Naive thymus-derived CD8-positive, alpha-beta T cell (primary cell): Measurements from ENCODE around the gene LARGE2. TPM values are rescaled to one million over a fixed set of nuclear protein-coding genes. Genes with fewer than 3 reads are reported as not detected.

Experiments
- ATAC-seq, 2 donors: fragments of 150-1000 bp; cut with Tn5 transposase in 1 of 2; sonication (Bioruptor Pico), chemical (Tn5 transposase) in 1 of 2; 1 replicate in 1 of 2; 2 replicates in 1 of 2; pipeline ENCODE4 v1.10.0; 2021; ENCODE audit warnings: mild to moderate bottlenecking in 2 of 2, moderate library complexity in 2 of 2
- POLR2A ChIA-PET: fragments of 350-600 bp; sonication (Branson Sonifier 250); formaldehyde crosslinking; loops from one replicate; lab custom pipeline; 2021; ENCODE audit warnings: antibody characterized with exemption; lab: Charles Lee
- DNase-seq, 10 donors: peaks; one replicate each; pipeline versions ENCODE4 v3.0.0 to v3.0.0-alpha.2; 2020 to 2022
- H3K27ac Mint-ChIP-seq, 10 donors: one replicate each; pipeline ENCODE4 v1.8.0; 2020 to 2022; ENCODE audit warnings: mild to moderate bottlenecking in 10 of 10, mixed read lengths in 10 of 10, moderate library complexity in 4 of 10, inconsistent platforms in 1 of 10
- H3K27me3 Mint-ChIP-seq, 5 donors: one replicate each; pipeline ENCODE4 v1.8.0; 2021 to 2022; ENCODE audit warnings: mixed read lengths in 5 of 5
- H3K36me3 Mint-ChIP-seq, 3 donors: one replicate each; pipeline ENCODE4 v1.8.0; 2020 to 2022; ENCODE audit warnings: mixed read lengths in 3 of 3, mild to moderate bottlenecking in 2 of 3, inconsistent platforms in 1 of 3
- H3K4me1 Mint-ChIP-seq, 4 donors: one replicate each; pipeline ENCODE4 v1.8.0; 2021 to 2022; ENCODE audit warnings: mixed read lengths in 4 of 4
- H3K4me3 Mint-ChIP-seq, 10 donors: one replicate each; pipeline ENCODE4 v1.8.0; 2020 to 2022; ENCODE audit warnings: mild to moderate bottlenecking in 10 of 10, mixed read lengths in 10 of 10, moderate library complexity in 6 of 10, inconsistent platforms in 1 of 10
- H3K9me3 Mint-ChIP-seq, 9 donors: one replicate each; pipeline ENCODE4 v1.8.0; 2020 to 2022; ENCODE audit warnings: mixed read lengths in 9 of 9, mild to moderate bottlenecking in 3 of 9, inconsistent platforms in 1 of 9, moderate library complexity in 1 of 9
- polyA plus RNA-seq, 3 donors: library from polyadenylated mRNA; unstranded; fragments of 300-500 nt; fragmentation: Illumina TruSeq; gene quantifications; one replicate each; pipeline ENCODE4 v1.2.3, GENCODE V29; 2021
- total RNA-seq, 8 experiments: library from RNA in 2 of 8; stranded (reverse) in 2 of 8; gene quantifications; one replicate each; pipeline ENCODE4 v1.2.3 and lab custom pipeline; 2021 to 2026

The LARGE2 gene
- total and polyA plus RNA-seq, 5 experiments from 2014 or later = 0.71 to 5.6 (median 2.0) TPM

DNA sequence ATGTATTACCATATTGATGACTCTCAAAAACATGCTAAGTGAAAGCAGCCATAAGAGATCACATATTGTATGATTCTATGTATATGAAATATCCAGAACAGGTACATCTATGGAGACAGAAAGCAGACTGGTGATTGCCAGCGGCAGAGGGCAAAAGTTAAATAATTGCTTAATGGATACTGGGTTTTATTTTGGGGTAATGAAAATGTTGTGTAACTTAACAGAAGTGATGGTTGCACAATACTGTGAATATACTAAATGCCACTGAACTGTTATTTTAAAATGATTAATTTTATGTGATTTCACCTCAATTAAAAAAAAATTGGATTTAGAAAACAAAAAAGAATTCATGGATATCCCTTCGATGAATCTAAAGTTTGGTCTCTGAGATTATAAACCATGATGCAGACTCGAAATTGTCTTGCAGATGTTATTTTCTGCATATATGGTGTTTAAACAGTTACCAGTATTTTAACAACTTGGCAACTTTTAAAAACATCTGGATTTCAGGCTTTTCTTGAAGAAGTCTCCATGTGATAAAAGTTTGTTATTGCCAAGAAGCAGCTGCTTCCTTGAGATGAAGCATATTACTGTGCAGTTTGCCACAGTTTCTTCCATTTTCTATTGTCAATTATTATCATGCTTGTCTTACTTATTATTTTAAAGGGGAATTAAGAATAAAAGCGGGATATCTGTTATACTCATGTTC is 38.1 kb downstream of the LARGE2 start:
- Mint-ChIP-seq H3K4me1 (no peaks in the 10 kb centered on the region), H3K27ac (no peak overlapping the region), H3K9me3 (no peaks in the 10 kb centered on the region), H3K27me3 (no peaks in the 10 kb centered on the region), H3K4me3 (no peak overlapping the region), H3K36me3 (peaks cover 0 to 50% (median 26%) of the 10 kb centered on the region in 3 donors)
- DNase-seq = no peak
- no peak for ATAC-seq
- POLR2A ChIA-PET = no interaction called here

DNA sequence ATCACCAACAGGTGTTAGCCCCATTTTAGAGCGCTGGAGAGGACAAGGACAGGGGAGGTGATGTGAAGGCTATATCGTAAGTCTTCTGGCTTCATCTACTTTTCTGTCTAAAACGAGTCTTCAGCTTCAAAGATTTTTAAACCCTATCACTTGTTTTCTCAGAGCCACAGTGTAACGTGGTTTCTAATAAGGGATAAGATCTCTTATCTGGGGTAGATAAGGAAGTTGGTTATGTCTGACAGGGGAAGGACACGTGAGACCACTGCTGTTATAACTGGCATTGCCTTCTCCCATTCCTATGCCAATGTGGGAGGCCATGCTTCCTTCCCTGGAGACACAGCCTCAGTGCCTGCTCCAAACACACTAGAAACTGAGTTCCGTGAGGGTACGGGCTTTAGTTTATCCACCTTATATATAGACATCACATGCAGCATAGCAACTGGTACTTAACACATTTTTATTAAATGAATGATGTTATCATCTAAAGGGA is 39.3 kb downstream of the LARGE2 start:
- POLR2A ChIA-PET = no interaction called here
- ATAC-seq (no peak), DNase-seq (no peak)
- no peaks in the 10 kb centered on the region for H3K4me1 Mint-ChIP-seq
- H3K36me3 Mint-ChIP-seq = peaks cover 0 to 42% (median 16%) of the 10 kb centered on the region in 3 donors
- H3K27me3 Mint-ChIP-seq = no peaks in the 10 kb centered on the region
- H3K9me3 Mint-ChIP-seq = no peaks in the 10 kb centered on the region
- H3K27ac Mint-ChIP-seq = no peak overlapping the region
- H3K4me3 Mint-ChIP-seq = no peak overlapping the region

DNA sequence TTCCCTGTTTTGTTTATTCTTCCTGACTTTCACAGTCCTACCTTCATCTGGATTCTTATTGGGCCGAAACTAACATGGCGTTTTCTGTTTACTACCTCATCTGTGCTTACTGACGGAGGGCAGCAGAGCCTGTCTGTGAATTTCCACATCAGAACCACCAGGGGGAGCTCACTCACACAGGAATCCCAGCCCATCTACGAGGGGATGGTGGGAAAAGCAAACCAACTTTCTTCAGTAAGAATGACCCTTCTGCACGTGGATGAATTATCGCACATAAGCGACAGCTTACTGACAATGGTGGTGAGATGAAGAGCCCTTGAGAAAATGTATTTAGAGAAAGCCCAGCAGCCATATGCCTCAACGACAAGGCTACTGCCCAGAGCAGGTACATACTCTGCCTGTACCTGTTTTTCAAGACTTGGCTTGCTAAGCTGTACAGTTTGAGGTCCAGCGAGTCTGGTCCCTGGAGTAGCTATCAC is 42.5 kb downstream of the LARGE2 start:
- Mint-ChIP-seq H3K4me1 (no peaks in the 10 kb centered on the region), H3K4me3 (no peak overlapping the region), H3K27ac (no peak overlapping the region), H3K27me3 (no peaks in the 10 kb centered on the region), H3K9me3 (no peaks in the 10 kb centered on the region), H3K36me3 (peaks cover 0 to 50% (median 9%) of the 10 kb centered on the region in 3 donors)
- ATAC-seq (peak; percentile 92 to 97), DNase-seq (peak; percentile 14 to 73 (median 55))
- POLR2A ChIA-PET = interaction anchor here (1.1 to 1.4 kb wide), 3 partner anchors 42 to 48 kb away, joined by 3 to 5 read pairs (median 4); partner anchors contain the start of genes LARGE2 and PEX16

DNA sequence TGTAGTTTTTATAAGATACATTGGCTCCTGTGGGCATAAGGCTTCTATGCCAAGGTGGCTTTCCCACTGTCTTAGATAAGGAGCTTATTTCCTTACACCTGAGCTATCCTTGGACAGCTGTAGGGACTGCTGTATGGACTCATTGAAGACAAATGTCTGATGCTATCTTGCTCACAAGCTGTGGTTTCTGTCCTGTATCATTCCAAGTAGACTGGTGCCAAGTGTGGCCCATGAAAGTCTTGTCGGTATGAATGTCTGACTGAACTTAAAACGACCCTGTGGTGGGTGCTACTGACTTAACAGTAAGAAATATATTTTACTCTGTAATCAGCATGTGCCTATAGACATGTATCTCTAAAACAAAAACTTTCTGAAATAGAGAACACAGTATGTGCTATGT is 45.0 kb downstream of the LARGE2 start:
- POLR2A ChIA-PET = no interaction called here
- ATAC-seq = no peak
- no peaks in the 10 kb centered on the region for H3K4me1 Mint-ChIP-seq
- peak overlapping the region in 2 of 10 donors; percentile 47 to 77 for H3K27ac Mint-ChIP-seq
- no peak overlapping the region for H3K4me3 Mint-ChIP-seq
- peaks cover 0 to 54% (median 2%) of the 10 kb centered on the region in 3 donors for H3K36me3 Mint-ChIP-seq
- no peak for DNase-seq
- no peaks in the 10 kb centered on the region for H3K27me3 Mint-ChIP-seq
- H3K9me3 Mint-ChIP-seq = no peaks in the 10 kb centered on the region

DNA sequence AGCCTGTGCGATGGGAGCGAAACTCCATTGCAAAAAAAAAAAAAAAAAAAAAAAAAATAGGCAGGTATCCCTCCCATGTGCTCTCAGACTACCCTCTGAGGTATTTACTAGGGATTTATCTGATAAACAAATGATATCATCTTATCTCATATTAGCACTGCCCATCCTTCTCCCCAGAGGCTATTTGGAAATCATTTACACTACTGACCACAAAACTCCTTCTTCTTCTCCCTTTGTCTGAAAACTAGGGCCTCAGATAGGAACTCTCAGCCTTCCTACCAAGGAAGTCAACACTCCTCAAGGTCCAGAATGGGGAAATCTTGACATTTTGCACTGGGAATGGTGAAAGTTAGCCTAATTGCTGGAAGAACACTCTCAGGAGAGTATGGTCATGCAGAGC is 46.4 kb downstream of the LARGE2 start:
- Mint-ChIP-seq H3K9me3 (no peaks in the 10 kb centered on the region), H3K27me3 (no peaks in the 10 kb centered on the region), H3K36me3 (peaks cover 0 to 57% (median 2%) of the 10 kb centered on the region in 3 donors), H3K4me3 (no peak overlapping the region), H3K4me1 (no peaks in the 10 kb centered on the region), H3K27ac (peak overlapping the region in 3 of 10 donors; percentile 25 to 43 (median 35))
- DNase-seq = no peak
- POLR2A ChIA-PET = no interaction called here
- no peak for ATAC-seq

DNA sequence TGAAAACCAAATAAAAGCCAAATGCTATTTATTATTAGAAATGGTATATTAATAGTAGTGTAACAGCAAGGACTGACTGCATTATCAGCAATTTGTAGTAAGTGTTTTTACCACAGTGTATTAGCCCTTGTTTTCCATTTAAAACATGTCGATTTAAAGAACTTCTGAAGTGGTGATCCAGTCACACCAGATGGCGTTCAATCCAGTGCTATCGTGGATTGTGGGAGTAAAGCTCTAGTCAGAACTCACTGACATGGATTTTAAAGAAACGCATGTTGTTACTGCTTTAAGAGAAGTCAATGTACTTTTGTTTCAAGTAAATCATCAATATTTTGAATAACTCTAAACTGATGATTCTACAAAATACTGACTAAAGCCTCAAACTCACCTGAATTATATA is 51.1 kb downstream of the LARGE2 start:
- H3K27ac Mint-ChIP-seq = no peak overlapping the region
- ATAC-seq (no peak), DNase-seq (no peak)
- H3K4me1 Mint-ChIP-seq = no peaks in the 10 kb centered on the region
- no peaks in the 10 kb centered on the region for H3K27me3 Mint-ChIP-seq
- peaks cover 0 to 81% (median 5%) of the 10 kb centered on the region in 3 donors for H3K36me3 Mint-ChIP-seq
- H3K9me3 Mint-ChIP-seq = no peaks in the 10 kb centered on the region
- no peak overlapping the region for H3K4me3 Mint-ChIP-seq
- POLR2A ChIA-PET = no interaction called here

DNA sequence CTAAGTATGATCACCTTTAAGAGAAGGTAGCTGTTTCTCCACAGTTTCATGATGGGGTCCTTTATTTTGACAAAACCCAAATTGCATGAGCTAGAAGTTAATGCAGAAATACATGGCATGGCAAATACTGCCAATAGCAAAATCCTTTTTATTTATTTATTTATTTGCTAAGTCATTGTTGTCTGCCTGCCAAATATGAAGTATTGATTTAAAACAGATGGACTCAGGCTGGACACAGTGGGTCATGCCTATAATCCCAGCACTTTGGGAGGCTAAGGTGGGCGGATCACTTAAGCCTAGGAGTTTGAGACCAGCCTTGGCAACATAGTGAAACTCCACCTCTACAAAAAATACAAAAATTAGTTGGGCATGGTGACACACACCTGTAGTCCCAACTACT is 52.4 kb downstream of the LARGE2 start:
- Mint-ChIP-seq H3K4me1 (no peaks in the 10 kb centered on the region), H3K36me3 (peaks cover 0 to 83% (median 7%) of the 10 kb centered on the region in 3 donors), H3K27ac (no peak overlapping the region), H3K4me3 (no peak overlapping the region), H3K9me3 (no peaks in the 10 kb centered on the region), H3K27me3 (no peaks in the 10 kb centered on the region)
- no peak for ATAC-seq
- POLR2A ChIA-PET = no interaction called here
- no peak for DNase-seq

Other genes with a start within 250 kb of the LARGE2 start
- gene SLC35C1, start 117.5 kb upstream of the LARGE2 start, total RNA-seq = 10 to 100 TPM; 11.8 to 12.3 TPM
- gene SLC35C1, start 117.5 kb upstream of the LARGE2 start, polyA plus RNA-seq = 10 to 100 TPM in 1 of 3 donors, 1 to 10 TPM in 2; 5.6 to 10.0 (median 8.4) TPM
- gene CRY2, start 75.2 kb upstream of the LARGE2 start, total RNA-seq = 10 to 100 TPM; 59.5 to 64.5 TPM
- gene CRY2, start 75.2 kb upstream of the LARGE2 start, polyA plus RNA-seq = 10 to 100 TPM; 24.3 to 33.4 (median 30.3) TPM
- gene MAPK8IP1, start 37.0 kb upstream of the LARGE2 start, total RNA-seq = 1 to 10 TPM; 1.6 to 2.1 TPM
- gene MAPK8IP1, start 37.0 kb upstream of the LARGE2 start, polyA plus RNA-seq = not detected
- gene FREY1, start 15.4 kb upstream of the LARGE2 start, total RNA-seq = 1 to 10 TPM; 3.1 to 3.4 TPM
- not detected for gene FREY1, start 15.4 kb upstream of the LARGE2 start, polyA plus RNA-seq
- gene PEX16, start 4.8 kb upstream of the LARGE2 start, total RNA-seq = 10 to 100 TPM; 66.8 to 74.1 TPM
- gene PEX16, start 4.8 kb upstream of the LARGE2 start, polyA plus RNA-seq = 10 to 100 TPM; 46.1 to 54.1 (median 53.2) TPM
- gene PHF21A, start 198.8 kb downstream of the LARGE2 start, total RNA-seq = 10 to 100 TPM; 55.7 to 60.7 TPM
- 1 to 10 TPM; 4.9 to 9.2 (median 6.6) TPM for gene PHF21A, start 198.8 kb downstream of the LARGE2 start, polyA plus RNA-seq